Breast epithelium (tissue), 4 donors: Measurements from ENCODE around the gene CNP. TPM values are rescaled to one million over a fixed set of nuclear protein-coding genes. Genes with fewer than 3 reads are reported as not detected.

Experiments
- DNase-seq, 2 donors: peaks; one replicate each; pipeline ENCODE4 v3.0.0-alpha.2; 2019; ENCODE audit warnings: low spot score in 2 of 2
- H3K27ac ChIP-seq, 2 donors: fragments of 200-600 bp; sonication (generic) in 1 of 2; one replicate each; pipeline ENCODE4 v1.5.1; 2016 to 2019; ENCODE audit warnings: mild to moderate bottlenecking in 1 of 2
- H3K27me3 ChIP-seq, 2 donors: fragments of 200-600 bp; sonication (generic) in 1 of 2; one replicate each; pipeline versions ENCODE4 v1.5.1 to v1.6.0; 2017 to 2019; ENCODE audit warnings: control low read depth in 1 of 2, mild to moderate bottlenecking in 1 of 2
- H3K36me3 ChIP-seq: fragments of 200-600 bp; one replicate; pipeline ENCODE4 v1.5.1; 2019
- H3K4me1 ChIP-seq, 2 donors: fragments of 200-600 bp; sonication (generic); one replicate each; pipeline ENCODE4 v1.5.1; 2016 to 2019; ENCODE audit warnings: control low read depth in 1 of 2
- H3K4me3 ChIP-seq, 3 donors: fragments of 200-600 bp; sonication (generic); 1 replicate in 2 of 3; 2 replicates in 1 of 3; pipeline ENCODE4 v1.5.1; 2016 to 2019; ENCODE audit warnings: mild to moderate bottlenecking in 3 of 3, moderate library complexity in 2 of 3
- H3K9me3 ChIP-seq, 2 donors: fragments of 200-600 bp; sonication (generic) in 1 of 2; one replicate each; pipeline ENCODE4 v1.5.1; 2016 to 2019; ENCODE audit warnings: control low read depth in 1 of 2
- CTCF ChIP-seq, 3 donors: fragments of 450-650 bp; IDR thresholded peaks; one replicate each; pipeline ENCODE4 v1.5.1; 2016 to 2017; ENCODE audit warnings: antibody characterized with exemption in 3 of 3, mild to moderate bottlenecking in 3 of 3, moderate library complexity in 3 of 3
- POLR2A ChIP-seq: fragments of 450-650 bp; IDR thresholded peaks from one replicate; pipeline ENCODE4 v1.6.1; 2016; ENCODE audit warnings: antibody characterized with exemption, mild to moderate bottlenecking, moderate library complexity
- POLR2AphosphoS5 ChIP-seq, 3 donors: sonication (generic); formaldehyde crosslinking; IDR thresholded peaks; one replicate each; pipeline ENCODE4 v1.6.1; 2017; ENCODE audit warnings: antibody characterized with exemption in 3 of 3
- intact Hi-C: fragments of 100-400 bp; cut with DNase I; formaldehyde crosslinking; loops from one replicate; pipeline ENCODE4 v1.15.1; 2023; ENCODE audit warnings: low total_unique reads
- total RNA-seq, 3 donors: library from RNA; depleted of rRNA; stranded (reverse); fragments of >200 nt; gene quantifications; one replicate each; pipeline ENCODE4 v1.1.0, GENCODE V29; 2016

CNP gene
- total RNA-seq, result 10 to 100 TPM; 51.8 to 55.5 (median 53.7) TPM

GRCh38 chr17:41966463-41967140 lies at the start of gene CNP:
Gene CNP (plus strand): TSS chr17:41966795. CDS start chr17:41966885, 90 bp downstream.
- TF ChIP-seq POLR2AphosphoS5 (IDR thresholded peaks at IDR 0.05), result peak; percentile 40 to 74 (median 64)
- no peak for TF ChIP-seq POLR2A
- Histone ChIP-seq H3K4me1 (peaks cover 0 to 14% of the 10 kb centered on the region in 2 donors), H3K9me3 (no peaks in the 10 kb centered on the region), H3K27me3 (no peaks in the 10 kb centered on the region), H3K36me3 (no peaks in the 10 kb centered on the region), H3K27ac (peak within 1 kb of the TSS; percentile 90 to 91), H3K4me3 (peak within 1 kb of the TSS; percentile 92 to 94 (median 92))
- DNase-seq, result peak; percentile 85 to 89
- intact Hi-C loops, result loop anchor here (10.0 kb wide), 2 partner anchors 58 to 138 kb away; partner anchors contain the start of gene NKIRAS2

GRCh38 chr17:41917192-41917591 lies 49.4 kb upstream of the CNP start:
- DNase-seq, result peak in 1 of 2 donors; percentile 48
- no peaks in the 10 kb centered on the region for H3K36me3 ChIP-seq
- peak overlapping the region; percentile 89 to 92 for H3K27ac ChIP-seq
- H3K27me3 ChIP-seq, result no peaks in the 10 kb centered on the region
- H3K4me3 ChIP-seq, result peak overlapping the region; percentile 92 to 97 (median 96)
- intact Hi-C loops, result no loop called here
- peaks cover 6 to 25% of the 10 kb centered on the region in 2 donors for H3K4me1 ChIP-seq
- TF ChIP-seq CTCF (IDR thresholded peaks at IDR 0.05), result no peak
- TF ChIP-seq POLR2A, result no peak
- TF ChIP-seq POLR2AphosphoS5 (IDR thresholded peaks at IDR 0.05), result no peak
- H3K9me3 ChIP-seq, result no peaks in the 10 kb centered on the region

GRCh38 chr17:41917679-41918313 lies 48.8 kb upstream of the CNP start:
- Histone ChIP-seq H3K9me3 (no peaks in the 10 kb centered on the region), H3K36me3 (no peaks in the 10 kb centered on the region), H3K4me1 (peaks cover 6 to 25% of the 10 kb centered on the region in 2 donors), H3K27ac (peak overlapping the region; percentile 89 to 92), H3K27me3 (no peaks in the 10 kb centered on the region), H3K4me3 (peak overlapping the region; percentile 92 to 97 (median 96))
- TF ChIP-seq POLR2AphosphoS5 (IDR thresholded peaks at IDR 0.05), result no peak
- no peak for TF ChIP-seq CTCF (IDR thresholded peaks at IDR 0.05)
- TF ChIP-seq POLR2A, result no peak
- intact Hi-C loops, result no loop called here
- DNase-seq, result peak; percentile 26 to 60

- Histone ChIP-seq H3K36me3 (no peaks in the 10 kb centered on the region), H3K27ac (peak within 1 kb of the TSS; percentile 89 to 92), H3K4me3 (peak within 1 kb of the TSS; percentile 92 to 97 (median 96)), H3K9me3 (no peaks in the 10 kb centered on the region), H3K27me3 (no peaks in the 10 kb centered on the region), H3K4me1 (peaks cover 6 to 25% of the 10 kb centered on the region in 2 donors)
- TF ChIP-seq POLR2AphosphoS5 (IDR thresholded peaks at IDR 0.05), result peak in 1 of 3 donors; percentile 28
- peak; percentile 54 for TF ChIP-seq POLR2A
- TF ChIP-seq CTCF (IDR thresholded peaks at IDR 0.05), result no peak
- intact Hi-C loops, result no loop called here
- DNase-seq, result peak; percentile 96 to 97
These were observed 48.1 kb upstream of the CNP start, which contains the start of gene ACLY for GRCh38 chr17:41918314-41919164. Gene ACLY (minus strand): TSS chr17:41918951. CDS start chr17:41913873, 5,078 bp downstream.

- intact Hi-C loops, result no loop called here
- peak overlapping the region; percentile 89 to 92 for H3K27ac ChIP-seq
These were observed 47.3 kb upstream of the CNP start for GRCh38 chr17:41919165-41919817.

More at GRCh38 chr17:41919165-41919817, 47.3 kb upstream of the CNP start:
- H3K27me3 ChIP-seq, result no peaks in the 10 kb centered on the region
- H3K4me3 ChIP-seq, result peak overlapping the region; percentile 92 to 97 (median 96)
- no peaks in the 10 kb centered on the region for H3K9me3 ChIP-seq
- no peaks in the 10 kb centered on the region for H3K36me3 ChIP-seq
- TF ChIP-seq CTCF (IDR thresholded peaks at IDR 0.05) (no peak), POLR2A (no peak), POLR2AphosphoS5 (IDR thresholded peaks at IDR 0.05) (no peak)
- DNase-seq, result peak in 1 of 2 donors; percentile 59
- peaks cover 6 to 18% of the 10 kb centered on the region in 2 donors for H3K4me1 ChIP-seq
